ENCODE results near the gene PRKAG2. TPM values are rescaled to one million over a fixed set of nuclear protein-coding genes. Genes with fewer than 3 reads are reported as not detected.

Gene PRKAG2
- total and polyA plus RNA-seq, 2 of the 13 experiments (the other 11 are each of a cell fraction or from before 2014, with no cell fraction given), result 0.90 to 1.3 TPM

DNA sequence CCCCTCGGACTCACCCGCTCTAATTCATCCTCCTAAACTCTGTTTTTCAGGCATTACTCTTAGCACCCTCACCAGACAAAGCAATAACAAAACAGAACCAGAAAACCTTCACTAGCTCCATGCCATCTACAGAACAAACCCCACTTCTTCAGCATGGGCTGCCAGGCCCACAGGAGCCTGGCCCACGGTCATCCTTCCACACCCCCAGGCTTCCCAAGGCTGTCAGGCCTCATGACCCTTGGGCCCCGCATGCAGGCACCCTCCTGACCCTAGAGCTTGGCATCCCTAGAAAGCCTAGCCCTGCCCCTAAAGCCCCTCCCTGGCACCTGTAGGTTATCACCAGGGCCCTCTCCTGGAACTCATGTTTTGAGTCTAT, 59.6 kb downstream of the PRKAG2 start:
- no peak for FAIRE-seq
- Histone ChIP-seq H3K4me1 (ENCODE audit: insufficient read depth, low read length) (peaks cover 2% of the 10 kb centered on the region; the same call in 1 of the 2 replicates), H3K9ac (ENCODE audit: insufficient read depth, low read depth, low read length) (no peak overlapping the region), H3K9me3 (ENCODE audit: low read length) (no peaks in the 10 kb centered on the region), H3K79me2 (ENCODE audit: insufficient read depth, low read length) (no peaks in the 10 kb centered on the region), H3K4me3 (replicated peaks in 1 of 3; ENCODE audit: insufficient read depth in 1 of 3, low read depth in 2 of 3, low read length in 3 of 3) (no peak overlapping the region), H3K27me3 (ENCODE audit: control insufficient read depth in 1 of 2, insufficient read depth in 2 of 2, low read length in 2 of 2) (peaks cover 7 to 42% of the 10 kb centered on the region in 2 experiments; a peak in 3 of 5 replicates), H3K4me2 (ENCODE audit: low read depth, low read length) (no peak overlapping the region), H4K20me1 (ENCODE audit: insufficient read depth, low read length) (no peaks in the 10 kb centered on the region), H3K36me3 (replicated peaks in 1 of 2; ENCODE audit: control insufficient read depth in 1 of 2, insufficient read depth in 2 of 2, low read length in 2 of 2) (no peaks in the 10 kb centered on the region), H3K27ac (ENCODE audit: extremely low read length, insufficient read depth, low read length) (no peak overlapping the region), H2AFZ (ENCODE audit: low read length) (no peak overlapping the region)
- WGBS (ENCODE audit: low lambda C conversion rate), result 11% methylated on average over 4 of the region's 4 CpGs
- intact Hi-C loops (cut with micrococcal nuclease; ENCODE audit: unreplicated experiment) (no loop called here), in situ Hi-C loops (cut with HindIII; ENCODE audit: extremely low pct_ligation_motif_present, low pct_unique_long_range_greater_than_20kb) (no loop called here)
- ChIA-PET CTCF (ENCODE audit: low intra/inter-chr PET ratio, low total read pairs) (no interaction called here), POLR2A (no interaction called here)
- TF ChIP-seq KLF9 (CRISPR knock-in tag; IDR thresholded peaks at IDR 0.05; ENCODE audit: low read depth), result no peak
- no peak for ATAC-seq
- DNase-seq (ENCODE audit: low spot score), result no peak
- BruUV-seq (replicated peaks), result no TSS peak

DNA sequence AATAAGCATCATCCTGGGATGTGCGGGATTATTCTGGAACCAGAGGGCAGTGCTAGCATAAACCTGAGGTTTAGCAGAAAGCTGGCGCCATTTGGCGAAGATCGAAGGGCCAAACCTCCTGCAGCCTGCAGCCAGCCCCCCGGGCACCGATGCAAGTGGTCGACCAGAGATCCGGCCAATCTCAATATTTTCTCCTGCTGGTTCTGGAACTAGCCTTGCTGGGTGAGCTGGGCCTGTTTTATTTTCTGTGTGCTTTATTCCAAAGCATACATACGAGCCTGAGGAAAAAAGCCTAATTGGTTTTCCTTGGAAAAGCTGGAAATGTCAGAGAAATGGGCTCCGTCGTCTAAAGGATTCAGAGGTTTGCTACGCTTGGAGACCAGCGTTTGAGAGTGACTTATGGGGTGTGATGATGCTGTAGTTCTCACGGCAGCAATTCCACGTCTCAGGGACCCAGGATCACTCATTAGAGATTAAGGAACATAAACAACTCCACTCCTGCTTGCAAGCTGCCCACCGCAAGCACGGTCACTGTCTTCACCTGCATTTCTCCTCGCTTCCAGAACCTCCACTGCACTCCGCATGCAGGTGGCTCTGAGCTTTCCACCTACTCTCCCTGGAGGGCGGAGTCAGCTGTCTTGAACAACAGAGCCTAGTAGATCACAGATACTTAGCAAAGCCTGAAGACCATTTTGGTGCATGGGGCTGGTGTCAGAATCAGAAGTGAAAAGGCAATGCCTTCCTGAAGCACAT, 60.2 kb downstream of the PRKAG2 start:
- H2AFZ ChIP-seq (ENCODE audit: low read length), result no peak overlapping the region
- no peak overlapping the region for H3K4me3 ChIP-seq (replicated peaks in 1 of 3; ENCODE audit: insufficient read depth in 1 of 3, low read depth in 2 of 3, low read length in 3 of 3)
- ChIA-PET CTCF (ENCODE audit: low intra/inter-chr PET ratio, low total read pairs) (no interaction called here), POLR2A (no interaction called here)
- TF ChIP-seq REXO4 (CRISPR knock-in tag; IDR thresholded peaks at IDR 0.05; ENCODE audit: borderline replicate concordance) (no peak), EHMT2 (IDR thresholded peaks at IDR 0.05; ENCODE audit: borderline replicate concordance, low read depth, low read length) (no peak), RCOR2 (CRISPR knock-in tag; IDR thresholded peaks at IDR 0.05) (no peak), ZNF329 (CRISPR knock-in tag; IDR thresholded peaks at IDR 0.05; ENCODE audit: low read depth) (no peak), CENPT (CRISPR knock-in tag; IDR thresholded peaks at IDR 0.05; ENCODE audit: low read depth) (no peak), ZNF232 (CRISPR knock-in tag; IDR thresholded peaks at IDR 0.05; ENCODE audit: borderline replicate concordance) (no peak)
- TF ChIP-seq, protein P1, sequence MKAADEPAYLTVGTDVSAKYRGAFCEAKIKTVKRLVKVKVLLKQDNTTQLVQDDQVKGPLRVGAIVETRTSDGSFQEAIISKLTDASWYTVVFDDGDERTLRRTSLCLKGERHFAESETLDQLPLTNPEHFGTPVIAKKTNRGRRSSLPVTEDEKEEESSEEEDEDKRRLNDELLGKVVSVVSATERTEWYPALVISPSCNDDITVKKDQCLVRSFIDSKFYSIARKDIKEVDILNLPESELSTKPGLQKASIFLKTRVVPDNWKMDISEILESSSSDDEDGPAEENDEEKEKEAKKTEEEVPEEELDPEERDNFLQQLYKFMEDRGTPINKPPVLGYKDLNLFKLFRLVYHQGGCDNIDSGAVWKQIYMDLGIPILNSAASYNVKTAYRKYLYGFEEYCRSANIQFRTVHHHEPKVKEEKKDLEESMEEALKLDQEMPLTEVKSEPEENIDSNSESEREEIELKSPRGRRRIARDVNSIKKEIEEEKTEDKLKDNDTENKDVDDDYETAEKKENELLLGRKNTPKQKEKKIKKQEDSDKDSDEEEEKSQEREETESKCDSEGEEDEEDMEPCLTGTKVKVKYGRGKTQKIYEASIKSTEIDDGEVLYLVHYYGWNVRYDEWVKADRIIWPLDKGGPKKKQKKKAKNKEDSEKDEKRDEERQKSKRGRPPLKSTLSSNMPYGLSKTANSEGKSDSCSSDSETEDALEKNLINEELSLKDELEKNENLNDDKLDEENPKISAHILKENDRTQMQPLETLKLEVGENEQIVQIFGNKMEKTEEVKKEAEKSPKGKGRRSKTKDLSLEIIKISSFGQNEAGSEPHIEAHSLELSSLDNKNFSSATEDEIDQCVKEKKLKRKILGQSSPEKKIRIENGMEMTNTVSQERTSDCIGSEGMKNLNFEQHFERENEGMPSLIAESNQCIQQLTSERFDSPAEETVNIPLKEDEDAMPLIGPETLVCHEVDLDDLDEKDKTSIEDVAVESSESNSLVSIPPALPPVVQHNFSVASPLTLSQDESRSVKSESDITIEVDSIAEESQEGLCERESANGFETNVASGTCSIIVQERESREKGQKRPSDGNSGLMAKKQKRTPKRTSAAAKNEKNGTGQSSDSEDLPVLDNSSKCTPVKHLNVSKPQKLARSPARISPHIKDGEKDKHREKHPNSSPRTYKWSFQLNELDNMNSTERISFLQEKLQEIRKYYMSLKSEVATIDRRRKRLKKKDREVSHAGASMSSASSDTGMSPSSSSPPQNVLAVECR (CRISPR knock-in tag; IDR thresholded peaks at IDR 0.05; ENCODE audit: borderline replicate concordance), result no peak
- in situ Hi-C loops (cut with HindIII; ENCODE audit: extremely low pct_ligation_motif_present, low pct_unique_long_range_greater_than_20kb), result no loop called here
- H3K4me2 ChIP-seq (ENCODE audit: low read depth, low read length), result no peak overlapping the region
- DNase-seq (ENCODE audit: low spot score) (no peak), ATAC-seq (no peak), FAIRE-seq (no peak)
- H4K20me1 ChIP-seq (ENCODE audit: insufficient read depth, low read length), result no peaks in the 10 kb centered on the region
- no peaks in the 10 kb centered on the region for H3K9me3 ChIP-seq (ENCODE audit: low read length)
- no peaks in the 10 kb centered on the region for H3K79me2 ChIP-seq (ENCODE audit: insufficient read depth, low read length)
- 54% methylated on average over 17 of the region's 20 CpGs for WGBS (ENCODE audit: low lambda C conversion rate)
- H3K4me1 ChIP-seq (ENCODE audit: insufficient read depth, low read length), result no peaks in the 10 kb centered on the region; the same call in 1 of the 2 replicates
- no peaks in the 10 kb centered on the region for H3K36me3 ChIP-seq (replicated peaks in 1 of 2; ENCODE audit: control insufficient read depth in 1 of 2, insufficient read depth in 2 of 2, low read length in 2 of 2)
- H3K27me3 ChIP-seq (ENCODE audit: control insufficient read depth in 1 of 2, insufficient read depth in 2 of 2, low read length in 2 of 2), result peaks cover 5 to 45% of the 10 kb centered on the region in 2 experiments; a peak in 3 of 5 replicates
- H3K9ac ChIP-seq (ENCODE audit: insufficient read depth, low read depth, low read length), result no peak overlapping the region
- no peak overlapping the region for H3K27ac ChIP-seq (ENCODE audit: extremely low read length, insufficient read depth, low read length)
- no TSS peak for BruUV-seq (replicated peaks)
- intact Hi-C loops (cut with micrococcal nuclease; ENCODE audit: unreplicated experiment), result no loop called here
